Measurements from ENCODE around the gene ADAMTSL5.

ADAMTSL5 gene

DNA sequence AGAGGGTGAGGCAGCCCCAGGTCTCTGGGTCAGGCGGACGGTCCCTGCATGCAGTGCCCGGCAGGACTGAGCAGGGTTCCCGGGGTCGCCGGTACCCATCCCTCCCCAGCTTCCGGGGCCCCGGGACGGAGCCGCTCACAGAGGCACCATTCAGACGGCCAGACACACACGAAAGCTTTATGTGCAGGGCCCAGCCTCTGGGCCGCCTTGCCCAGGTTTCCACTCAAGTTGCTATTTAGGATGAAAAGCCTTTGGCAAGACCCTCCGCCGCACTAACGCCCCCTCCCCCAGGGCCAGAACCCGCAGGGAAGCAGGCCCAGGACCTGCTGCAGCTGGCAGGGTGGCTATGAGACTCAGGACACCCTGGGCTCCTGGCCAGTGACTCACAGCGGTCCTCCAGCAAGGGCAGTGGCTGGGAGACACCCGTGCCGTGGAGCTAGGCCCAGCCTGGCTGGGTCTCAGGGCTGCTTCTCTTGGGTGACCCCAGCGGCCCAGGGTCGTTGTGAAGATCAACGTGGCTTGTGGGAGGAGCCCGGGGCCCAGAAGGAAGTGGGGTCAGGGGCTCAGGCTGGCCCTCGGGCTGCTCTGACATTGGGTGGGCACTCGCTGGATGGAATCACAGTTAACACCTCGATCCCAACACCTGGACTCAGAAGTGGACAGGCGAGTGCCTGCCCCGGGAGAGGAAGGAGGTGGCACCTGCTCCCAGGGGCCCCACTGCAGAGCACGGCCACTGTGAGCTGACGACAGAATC is 38.6 kb downstream of the ADAMTSL5 start:
- H3K4me3 ChIP-seq (ENCODE audit: severe bottlenecking), result no peak overlapping the region
- peaks cover 27% of the 10 kb centered on the region for H3K27me3 ChIP-seq (ENCODE audit: insufficient read depth, poor library complexity, severe bottlenecking)
- H3K27ac ChIP-seq (ENCODE audit: poor library complexity, severe bottlenecking), result no peak overlapping the region
- H3K4me1 ChIP-seq (ENCODE audit: insufficient read depth, poor library complexity, severe bottlenecking), result peaks cover 5% of the 10 kb centered on the region
- H3K9me3 ChIP-seq (ENCODE audit: severe bottlenecking), result no peaks in the 10 kb centered on the region
- TF ChIP-seq CTCF (IDR thresholded peaks at IDR 0.05; ENCODE audit: poor library complexity, severe bottlenecking), result no peak
- no peak for DNase-seq (ENCODE audit: low spot score)
- no peak for ATAC-seq (ENCODE audit: low read depth)
- peaks cover 18% of the 10 kb centered on the region for H3K36me3 ChIP-seq (ENCODE audit: low read depth)

- Histone ChIP-seq H3K27me3 (ENCODE audit: insufficient read depth, poor library complexity, severe bottlenecking) (peaks cover 34% of the 10 kb centered on the region), H3K27ac (ENCODE audit: poor library complexity, severe bottlenecking) (no peak overlapping the region), H3K36me3 (ENCODE audit: low read depth) (peaks cover 18% of the 10 kb centered on the region), H3K9me3 (ENCODE audit: severe bottlenecking) (no peaks in the 10 kb centered on the region), H3K4me3 (ENCODE audit: severe bottlenecking) (no peak overlapping the region), H3K4me1 (ENCODE audit: insufficient read depth, poor library complexity, severe bottlenecking) (peaks cover 5% of the 10 kb centered on the region)
- no peak for ATAC-seq (ENCODE audit: low read depth)
- DNase-seq (ENCODE audit: low spot score), result no peak
- no peak for TF ChIP-seq CTCF (IDR thresholded peaks at IDR 0.05; ENCODE audit: poor library complexity, severe bottlenecking)
These were observed 39.6 kb downstream of the ADAMTSL5 start for GRCh38 chr19:1473085-1473851.

GRCh38 chr19:1472231-1473084 is 40.4 kb downstream of the ADAMTSL5 start:
- no peak overlapping the region for H3K27ac ChIP-seq (ENCODE audit: poor library complexity, severe bottlenecking)
- DNase-seq (ENCODE audit: low spot score) (no peak), ATAC-seq (ENCODE audit: low read depth) (no peak)
- H3K9me3 ChIP-seq (ENCODE audit: severe bottlenecking), result no peaks in the 10 kb centered on the region
- no peak overlapping the region for H3K4me3 ChIP-seq (ENCODE audit: severe bottlenecking)
- peaks cover 5% of the 10 kb centered on the region for H3K4me1 ChIP-seq (ENCODE audit: insufficient read depth, poor library complexity, severe bottlenecking)
- H3K27me3 ChIP-seq (ENCODE audit: insufficient read depth, poor library complexity, severe bottlenecking), result peaks cover 42% of the 10 kb centered on the region
- H3K36me3 ChIP-seq (ENCODE audit: low read depth), result peaks cover 13% of the 10 kb centered on the region
- no peak for TF ChIP-seq CTCF (IDR thresholded peaks at IDR 0.05; ENCODE audit: poor library complexity, severe bottlenecking)

GRCh38 chr19:1471515-1472160 is 41.2 kb downstream of the ADAMTSL5 start:
- Histone ChIP-seq H3K27ac (ENCODE audit: poor library complexity, severe bottlenecking) (no peak overlapping the region), H3K4me1 (ENCODE audit: insufficient read depth, poor library complexity, severe bottlenecking) (peaks cover 5% of the 10 kb centered on the region), H3K36me3 (ENCODE audit: low read depth) (peaks cover 4% of the 10 kb centered on the region; the same call in 1 of the 2 replicates), H3K27me3 (ENCODE audit: insufficient read depth, poor library complexity, severe bottlenecking) (peaks cover 50% of the 10 kb centered on the region), H3K4me3 (ENCODE audit: severe bottlenecking) (no peak overlapping the region), H3K9me3 (ENCODE audit: severe bottlenecking) (no peaks in the 10 kb centered on the region)
- no peak for TF ChIP-seq CTCF (IDR thresholded peaks at IDR 0.05; ENCODE audit: poor library complexity, severe bottlenecking)
- DNase-seq (ENCODE audit: low spot score) (no peak), ATAC-seq (ENCODE audit: low read depth) (0 out of 3 replicates have a peak, but pooled peaks have one; percentile 2)

Data from RWPE2 (cell line).